GM23338 (cell line): ENCODE results near the gene TPST1. TPM values are rescaled to one million over a fixed set of nuclear protein-coding genes. Genes with fewer than 3 reads are reported as not detected.

ENCODE experiments used
- ATAC-seq: fragments of 200-7000 bp; cut with Tn5 transposase; 3 replicates; pipeline ENCODE4 v1.9.1; 2020
- DNase-seq: peaks from one replicate; pipeline ENCODE4 v3.0.0-alpha.2; 2015; ENCODE audit warnings: low spot score
- H2AFZ ChIP-seq: fragments of 200-600 bp; sonication (generic); 2 replicates; pipeline ENCODE4 v1.8.0; 2016; ENCODE audit warnings: antibody characterized with exemption, mild to moderate bottlenecking, moderate library complexity
- H3F3A ChIP-seq: fragments of 200-600 bp; sonication (generic); replicated peaks from 2 replicates; pipeline ENCODE4 v1.8.0; 2017; ENCODE audit warnings: antibody characterized with exemption, mixed run types, low read depth
- H3K27ac ChIP-seq: fragments of 200-600 bp; sonication (generic); 2 replicates; pipeline ENCODE4 v1.6.1; 2016; ENCODE audit warnings: low read depth
- H3K27me3 ChIP-seq: fragments of 200-600 bp; sonication (generic); 2 replicates; pipeline ENCODE4 v1.8.0; 2016; ENCODE audit warnings: mild to moderate bottlenecking, mixed run types, moderate library complexity; ENCODE audit not compliant: insufficient read depth
- H3K36me3 ChIP-seq: fragments of 200-600 bp; sonication (generic); 2 replicates; pipeline ENCODE4 v1.8.0; 2016; ENCODE audit warnings: mild to moderate bottlenecking; ENCODE audit not compliant: insufficient read depth
- H3K4me1 ChIP-seq: fragments of 200-600 bp; sonication (generic); 2 replicates; pipeline ENCODE4 v1.8.0; 2016; ENCODE audit warnings: mild to moderate bottlenecking, moderate library complexity; ENCODE audit not compliant: insufficient read depth
- H3K4me2 ChIP-seq: fragments of 200-600 bp; sonication (generic); 2 replicates; pipeline ENCODE4 v1.7.1; 2017; ENCODE audit warnings: mixed run types
- H3K4me3 ChIP-seq: fragments of 200-600 bp; sonication (generic); 2 replicates; pipeline ENCODE4 v1.6.1; 2016; ENCODE audit warnings: mixed run types
- H3K79me2 ChIP-seq: fragments of 200-600 bp; sonication (generic); replicated peaks from 2 replicates; pipeline ENCODE4 v1.8.0; 2017; ENCODE audit warnings: mild to moderate bottlenecking; ENCODE audit not compliant: insufficient read depth
- H3K9me2 ChIP-seq: fragments of 200-600 bp; sonication (generic); 2 replicates; pipeline ENCODE4 v1.8.0; 2017; ENCODE audit not compliant: insufficient read depth
- H4K20me1 ChIP-seq: fragments of 200-600 bp; sonication (generic); replicated peaks from 2 replicates; pipeline ENCODE4 v1.8.0; 2017; ENCODE audit warnings: mild to moderate bottlenecking; ENCODE audit not compliant: insufficient read depth
- H3K27ac Mint-ChIP-seq: 2 replicates; pipeline ENCODE4 v1.8.0; 2020; ENCODE audit warnings: inconsistent platforms, mild to moderate bottlenecking, moderate library complexity, mixed read lengths
- H3K27me3 Mint-ChIP-seq: 3 replicates; pipeline ENCODE4 v1.8.0; 2022; ENCODE audit warnings: low read depth, mild to moderate bottlenecking, moderate library complexity, mixed read lengths, inconsistent platforms; ENCODE audit not compliant: insufficient read depth, poor library complexity
- H3K36me3 Mint-ChIP-seq: 3 replicates; pipeline ENCODE4 v1.8.0; 2021; ENCODE audit warnings: low read depth, mild to moderate bottlenecking, inconsistent platforms, moderate library complexity, mixed read lengths
- H3K4me1 Mint-ChIP-seq: 3 replicates; pipeline ENCODE4 v1.8.0; 2020; ENCODE audit warnings: mild to moderate bottlenecking, inconsistent platforms, mixed read lengths
- H3K4me3 Mint-ChIP-seq: 3 replicates; pipeline ENCODE4 v1.8.0; 2021; ENCODE audit warnings: moderate library complexity, mild to moderate bottlenecking, inconsistent platforms, mixed read lengths
- H3K9me3 Mint-ChIP-seq: 3 replicates; pipeline ENCODE4 v1.8.0; 2020; ENCODE audit warnings: moderate library complexity, mild to moderate bottlenecking, inconsistent platforms, mixed read lengths
- CREB1 ChIP-seq: fragments of 250-450 bp; sonication (Bioruptor Pico); IDR thresholded peaks from 2 replicates; pipeline ENCODE4 v1.5.0; 2020; ENCODE audit warnings: low read depth, mild to moderate bottlenecking, moderate library complexity
- EZH2 ChIP-seq: fragments of 200-600 bp; sonication (generic); IDR thresholded peaks from one replicate; pipeline ENCODE4 v1.8.0; 2017; ENCODE audit warnings: antibody characterized with exemption, mild to moderate bottlenecking, low read depth; ENCODE audit not compliant: unreplicated experiment
- JUNB ChIP-seq: IDR thresholded peaks from one replicate; pipeline ENCODE4 v1.6.1; 2016; ENCODE audit warnings: antibody characterized with exemption; ENCODE audit not compliant: unreplicated experiment
- POLR2AphosphoS5 ChIP-seq: IDR thresholded peaks from 2 replicates; pipeline ENCODE4 v1.6.1; 2016; ENCODE audit warnings: antibody characterized with exemption, low read depth
- polyA plus RNA-seq: library from polyadenylated mRNA; unstranded; fragments of >200 nt; fragmentation: Nextera tagmentation; extraction: Ambion mirVana; gene quantifications from 2 replicates; pipeline ENCODE4 v1.2.1, GENCODE V29; 2016
- total RNA-seq: library from RNA; depleted of rRNA; stranded (reverse); fragments of >200 nt; shearing (Covaris generic); gene quantifications from 2 replicates; pipeline ENCODE4 v1.2.3, GENCODE V29; 2014
- TF ChIP-seq, protein P1 (sequence below), 2 experiments: fragments of 200-600 bp in 1 of 2; sonication (generic) in 1 of 2; conservative IDR thresholded peaks; 2 replicates each; pipeline versions ENCODE4 v1.5.1 to v1.6.1; 2016 to 2017; ENCODE audit warnings: antibody characterized with exemption in 2 of 2, low read depth in 2 of 2, mild to moderate bottlenecking in 2 of 2, moderate library complexity in 1 of 2
- TF ChIP-seq, protein P2 (sequence below): fragments of 250-450 bp; sonication (Bioruptor Pico); IDR thresholded peaks from 2 replicates; pipeline ENCODE4 v1.5.0; 2020; ENCODE audit warnings: mild to moderate bottlenecking, moderate library complexity
- TF ChIP-seq, protein P3 (sequence below): IDR thresholded peaks from one replicate; pipeline ENCODE4 v1.6.1; 2018; ENCODE audit warnings: antibody characterized with exemption; ENCODE audit not compliant: unreplicated experiment

The TPST1 gene
- total and polyA plus RNA-seq, 2 experiments from 2014 or later, result 10.7 to 19.2 TPM

DNA sequence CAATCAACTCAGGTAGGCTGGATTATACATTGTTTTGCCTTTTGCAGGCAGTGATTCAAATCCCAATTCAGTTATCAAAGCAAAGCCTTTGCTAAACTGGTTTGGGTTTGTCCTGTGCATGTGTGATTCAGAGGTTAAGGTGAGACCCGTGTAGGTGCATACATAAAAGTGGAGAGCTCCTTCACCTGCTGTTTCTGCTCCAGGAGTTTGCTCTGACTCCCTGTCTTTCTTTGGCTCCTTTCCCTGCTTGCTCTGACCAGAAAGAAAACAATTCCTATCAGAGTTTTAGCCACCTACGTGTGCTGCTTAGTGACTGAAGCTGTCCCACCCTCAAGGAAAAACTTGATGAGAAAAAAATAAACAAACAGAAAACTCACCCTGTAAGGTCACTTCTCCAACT lies 101.1 kb downstream of the TPST1 start (continued):
- TF ChIP-seq, protein P1, sequence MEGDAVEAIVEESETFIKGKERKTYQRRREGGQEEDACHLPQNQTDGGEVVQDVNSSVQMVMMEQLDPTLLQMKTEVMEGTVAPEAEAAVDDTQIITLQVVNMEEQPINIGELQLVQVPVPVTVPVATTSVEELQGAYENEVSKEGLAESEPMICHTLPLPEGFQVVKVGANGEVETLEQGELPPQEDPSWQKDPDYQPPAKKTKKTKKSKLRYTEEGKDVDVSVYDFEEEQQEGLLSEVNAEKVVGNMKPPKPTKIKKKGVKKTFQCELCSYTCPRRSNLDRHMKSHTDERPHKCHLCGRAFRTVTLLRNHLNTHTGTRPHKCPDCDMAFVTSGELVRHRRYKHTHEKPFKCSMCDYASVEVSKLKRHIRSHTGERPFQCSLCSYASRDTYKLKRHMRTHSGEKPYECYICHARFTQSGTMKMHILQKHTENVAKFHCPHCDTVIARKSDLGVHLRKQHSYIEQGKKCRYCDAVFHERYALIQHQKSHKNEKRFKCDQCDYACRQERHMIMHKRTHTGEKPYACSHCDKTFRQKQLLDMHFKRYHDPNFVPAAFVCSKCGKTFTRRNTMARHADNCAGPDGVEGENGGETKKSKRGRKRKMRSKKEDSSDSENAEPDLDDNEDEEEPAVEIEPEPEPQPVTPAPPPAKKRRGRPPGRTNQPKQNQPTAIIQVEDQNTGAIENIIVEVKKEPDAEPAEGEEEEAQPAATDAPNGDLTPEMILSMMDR (conservative IDR thresholded peaks at IDR 0.05; ENCODE audit: low read depth in 2 of 2), result no peak
- no peak for TF ChIP-seq CREB1 (CRISPR knock-in tag)
- TF ChIP-seq, protein P2, sequence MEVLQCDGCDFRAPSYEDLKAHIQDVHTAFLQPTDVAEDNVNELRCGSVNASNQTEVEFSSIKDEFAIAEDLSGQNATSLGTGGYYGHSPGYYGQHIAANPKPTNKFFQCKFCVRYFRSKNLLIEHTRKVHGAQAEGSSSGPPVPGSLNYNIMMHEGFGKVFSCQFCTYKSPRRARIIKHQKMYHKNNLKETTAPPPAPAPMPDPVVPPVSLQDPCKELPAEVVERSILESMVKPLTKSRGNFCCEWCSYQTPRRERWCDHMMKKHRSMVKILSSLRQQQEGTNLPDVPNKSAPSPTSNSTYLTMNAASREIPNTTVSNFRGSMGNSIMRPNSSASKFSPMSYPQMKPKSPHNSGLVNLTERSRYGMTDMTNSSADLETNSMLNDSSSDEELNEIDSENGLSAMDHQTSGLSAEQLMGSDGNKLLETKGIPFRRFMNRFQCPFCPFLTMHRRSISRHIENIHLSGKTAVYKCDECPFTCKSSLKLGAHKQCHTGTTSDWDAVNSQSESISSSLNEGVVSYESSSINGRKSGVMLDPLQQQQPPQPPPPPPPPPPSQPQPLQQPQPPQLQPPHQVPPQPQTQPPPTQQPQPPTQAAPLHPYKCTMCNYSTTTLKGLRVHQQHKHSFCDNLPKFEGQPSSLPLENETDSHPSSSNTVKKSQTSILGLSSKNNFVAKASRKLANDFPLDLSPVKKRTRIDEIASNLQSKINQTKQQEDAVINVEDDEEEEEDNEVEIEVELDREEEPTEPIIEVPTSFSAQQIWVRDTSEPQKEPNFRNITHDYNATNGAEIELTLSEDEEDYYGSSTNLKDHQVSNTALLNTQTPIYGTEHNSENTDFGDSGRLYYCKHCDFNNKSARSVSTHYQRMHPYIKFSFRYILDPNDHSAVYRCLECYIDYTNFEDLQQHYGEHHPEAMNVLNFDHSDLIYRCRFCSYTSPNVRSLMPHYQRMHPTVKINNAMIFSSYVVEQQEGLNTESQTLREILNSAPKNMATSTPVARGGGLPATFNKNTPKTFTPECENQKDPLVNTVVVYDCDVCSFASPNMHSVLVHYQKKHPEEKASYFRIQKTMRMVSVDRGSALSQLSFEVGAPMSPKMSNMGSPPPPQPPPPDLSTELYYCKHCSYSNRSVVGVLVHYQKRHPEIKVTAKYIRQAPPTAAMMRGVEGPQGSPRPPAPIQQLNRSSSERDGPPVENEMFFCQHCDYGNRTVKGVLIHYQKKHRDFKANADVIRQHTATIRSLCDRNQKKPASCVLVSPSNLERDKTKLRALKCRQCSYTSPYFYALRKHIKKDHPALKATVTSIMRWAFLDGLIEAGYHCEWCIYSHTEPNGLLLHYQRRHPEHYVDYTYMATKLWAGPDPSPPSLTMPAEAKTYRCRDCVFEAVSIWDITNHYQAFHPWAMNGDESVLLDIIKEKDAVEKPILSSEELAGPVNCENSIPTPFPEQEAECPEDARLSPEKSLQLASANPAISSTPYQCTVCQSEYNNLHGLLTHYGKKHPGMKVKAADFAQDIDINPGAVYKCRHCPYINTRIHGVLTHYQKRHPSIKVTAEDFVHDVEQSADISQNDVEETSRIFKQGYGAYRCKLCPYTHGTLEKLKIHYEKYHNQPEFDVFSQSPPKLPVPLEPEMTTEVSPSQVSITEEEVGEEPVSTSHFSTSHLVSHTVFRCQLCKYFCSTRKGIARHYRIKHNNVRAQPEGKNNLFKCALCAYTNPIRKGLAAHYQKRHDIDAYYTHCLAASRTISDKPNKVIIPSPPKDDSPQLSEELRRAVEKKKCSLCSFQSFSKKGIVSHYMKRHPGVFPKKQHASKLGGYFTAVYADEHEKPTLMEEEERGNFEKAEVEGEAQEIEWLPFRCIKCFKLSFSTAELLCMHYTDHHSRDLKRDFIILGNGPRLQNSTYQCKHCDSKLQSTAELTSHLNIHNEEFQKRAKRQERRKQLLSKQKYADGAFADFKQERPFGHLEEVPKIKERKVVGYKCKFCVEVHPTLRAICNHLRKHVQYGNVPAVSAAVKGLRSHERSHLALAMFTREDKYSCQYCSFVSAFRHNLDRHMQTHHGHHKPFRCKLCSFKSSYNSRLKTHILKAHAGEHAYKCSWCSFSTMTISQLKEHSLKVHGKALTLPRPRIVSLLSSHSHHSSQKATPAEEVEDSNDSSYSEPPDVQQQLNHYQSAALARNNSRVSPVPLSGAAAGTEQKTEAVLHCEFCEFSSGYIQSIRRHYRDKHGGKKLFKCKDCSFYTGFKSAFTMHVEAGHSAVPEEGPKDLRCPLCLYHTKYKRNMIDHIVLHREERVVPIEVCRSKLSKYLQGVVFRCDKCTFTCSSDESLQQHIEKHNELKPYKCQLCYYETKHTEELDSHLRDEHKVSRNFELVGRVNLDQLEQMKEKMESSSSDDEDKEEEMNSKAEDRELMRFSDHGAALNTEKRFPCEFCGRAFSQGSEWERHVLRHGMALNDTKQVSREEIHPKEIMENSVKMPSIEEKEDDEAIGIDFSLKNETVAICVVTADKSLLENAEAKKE, result no peak
- no peak for TF ChIP-seq POLR2AphosphoS5
- no peak for TF ChIP-seq JUNB

DNA sequence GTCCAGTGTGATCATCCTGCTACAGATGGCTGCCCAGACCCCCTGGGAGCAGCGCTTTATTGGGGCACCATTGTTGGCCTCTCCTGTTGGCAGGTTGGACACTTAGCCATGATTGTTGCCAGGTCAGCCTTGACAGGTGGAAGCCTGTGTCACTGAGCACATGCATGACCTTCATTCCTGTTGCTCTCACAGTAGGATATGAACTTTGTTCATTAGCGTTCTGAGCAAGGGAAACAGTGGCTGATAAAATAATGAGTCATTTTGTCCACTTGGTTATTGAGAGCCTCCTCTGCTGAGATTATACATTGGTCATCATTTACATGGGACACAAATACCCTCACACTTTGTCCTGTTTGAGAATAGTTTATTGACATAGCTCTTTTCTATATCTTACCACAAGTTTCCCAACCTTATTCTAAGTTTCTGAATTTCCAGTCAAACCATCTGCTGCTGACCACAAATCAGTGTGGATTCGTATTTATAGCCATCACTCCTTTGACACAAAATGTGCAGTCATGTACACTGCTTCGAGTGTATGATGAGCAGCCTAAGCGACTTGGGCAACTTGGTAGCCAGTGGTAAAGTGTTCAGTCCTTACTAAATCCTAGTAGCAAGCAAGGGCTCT lies 102.6 kb downstream of the TPST1 start:
- DNase-seq, result no peak
- no peaks in the 10 kb centered on the region for H3K27me3 ChIP-seq
- Mint-ChIP-seq H3K4me3 (no peak overlapping the region), H3K4me1 (peaks cover 6% of the 10 kb centered on the region; the same call in 2 of the 3 replicates), H3K9me3 (no peaks in the 10 kb centered on the region), H3K27me3 (peaks cover 2% of the 10 kb centered on the region), H3K36me3 (no peaks in the 10 kb centered on the region), H3K27ac (no peak overlapping the region)
- no peak for TF ChIP-seq EZH2
- TF ChIP-seq, protein P3, sequence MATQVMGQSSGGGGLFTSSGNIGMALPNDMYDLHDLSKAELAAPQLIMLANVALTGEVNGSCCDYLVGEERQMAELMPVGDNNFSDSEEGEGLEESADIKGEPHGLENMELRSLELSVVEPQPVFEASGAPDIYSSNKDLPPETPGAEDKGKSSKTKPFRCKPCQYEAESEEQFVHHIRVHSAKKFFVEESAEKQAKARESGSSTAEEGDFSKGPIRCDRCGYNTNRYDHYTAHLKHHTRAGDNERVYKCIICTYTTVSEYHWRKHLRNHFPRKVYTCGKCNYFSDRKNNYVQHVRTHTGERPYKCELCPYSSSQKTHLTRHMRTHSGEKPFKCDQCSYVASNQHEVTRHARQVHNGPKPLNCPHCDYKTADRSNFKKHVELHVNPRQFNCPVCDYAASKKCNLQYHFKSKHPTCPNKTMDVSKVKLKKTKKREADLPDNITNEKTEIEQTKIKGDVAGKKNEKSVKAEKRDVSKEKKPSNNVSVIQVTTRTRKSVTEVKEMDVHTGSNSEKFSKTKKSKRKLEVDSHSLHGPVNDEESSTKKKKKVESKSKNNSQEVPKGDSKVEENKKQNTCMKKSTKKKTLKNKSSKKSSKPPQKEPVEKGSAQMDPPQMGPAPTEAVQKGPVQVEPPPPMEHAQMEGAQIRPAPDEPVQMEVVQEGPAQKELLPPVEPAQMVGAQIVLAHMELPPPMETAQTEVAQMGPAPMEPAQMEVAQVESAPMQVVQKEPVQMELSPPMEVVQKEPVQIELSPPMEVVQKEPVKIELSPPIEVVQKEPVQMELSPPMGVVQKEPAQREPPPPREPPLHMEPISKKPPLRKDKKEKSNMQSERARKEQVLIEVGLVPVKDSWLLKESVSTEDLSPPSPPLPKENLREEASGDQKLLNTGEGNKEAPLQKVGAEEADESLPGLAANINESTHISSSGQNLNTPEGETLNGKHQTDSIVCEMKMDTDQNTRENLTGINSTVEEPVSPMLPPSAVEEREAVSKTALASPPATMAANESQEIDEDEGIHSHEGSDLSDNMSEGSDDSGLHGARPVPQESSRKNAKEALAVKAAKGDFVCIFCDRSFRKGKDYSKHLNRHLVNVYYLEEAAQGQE, result no peak
- no peaks in the 10 kb centered on the region for H3K36me3 ChIP-seq
- H3K4me2 ChIP-seq, result no peak overlapping the region
- no peak overlapping the region for H3K4me3 ChIP-seq
- no peak overlapping the region for H2AFZ ChIP-seq
- H3K9me2 ChIP-seq, result no peaks in the 10 kb centered on the region
- peaks cover 5% of the 10 kb centered on the region; the same call in 1 of the 2 replicates for H3K4me1 ChIP-seq
- H4K20me1 ChIP-seq, result peaks cover 5% of the 10 kb centered on the region; the same call in 1 of the 2 replicates
- no peak for ATAC-seq
- H3K79me2 ChIP-seq, result no peaks in the 10 kb centered on the region
- H3K27ac ChIP-seq, result no peak overlapping the region
- H3F3A ChIP-seq, result no peaks in the 10 kb centered on the region
